GM19455 (cell line): Measurements from ENCODE around the gene SMOC2.

ENCODE experiments used
- ATAC-seq: cut with Tn5 transposase; IDR thresholded peaks from one replicate; pipeline ENCODE4 v1.9.1; 2021; ENCODE audit not compliant: unreplicated experiment

The SMOC2 gene

GRCh38 chr6:168415098-168415992 lies 25.6 kb upstream of the SMOC2 start:
- no peak for ATAC-seq

GRCh38 chr6:168415993-168416530 lies 24.9 kb upstream of the SMOC2 start:
- ATAC-seq = no peak

GRCh38 chr6:168416531-168416930 lies 24.5 kb upstream of the SMOC2 start:
- no peak for ATAC-seq

GRCh38 chr6:168417191-168417590 lies 23.8 kb upstream of the SMOC2 start:
- no peak for ATAC-seq

GRCh38 chr6:168417679-168418557 lies 23.1 kb upstream of the SMOC2 start:
- no peak for ATAC-seq

GRCh38 chr6:168418711-168419121 lies 22.3 kb upstream of the SMOC2 start:
- no peak for ATAC-seq

- ATAC-seq = no peak
These were observed 21.4 kb upstream of the SMOC2 start for GRCh38 chr6:168419569-168419968.

- ATAC-seq = no peak
These were observed 20.9 kb upstream of the SMOC2 start for GRCh38 chr6:168420084-168420483.

GRCh38 chr6:168420706-168421105 lies 20.3 kb upstream of the SMOC2 start:
- ATAC-seq = no peak

GRCh38 chr6:168427184-168427583 lies 13.8 kb upstream of the SMOC2 start:
- no peak for ATAC-seq

- no peak for ATAC-seq
These were observed 12.7 kb upstream of the SMOC2 start for GRCh38 chr6:168428052-168428826.

- ATAC-seq = no peak
These were observed 12.1 kb upstream of the SMOC2 start for GRCh38 chr6:168428863-168429262.

- ATAC-seq = no peak
These were observed 8.8 kb upstream of the SMOC2 start for GRCh38 chr6:168432196-168432595.

GRCh38 chr6:168433898-168434297 lies 7.1 kb upstream of the SMOC2 start:
- ATAC-seq = no peak

GRCh38 chr6:168434505-168434904 lies 6.5 kb upstream of the SMOC2 start:
- ATAC-seq = no peak

- no peak for ATAC-seq
These were observed 3.2 kb upstream of the SMOC2 start for GRCh38 chr6:168437751-168438150.

GRCh38 chr6:168438783-168439520 lies 2.0 kb upstream of the SMOC2 start:
- ATAC-seq = no peak

- ATAC-seq = no peak
These were observed 1.1 kb upstream of the SMOC2 start for GRCh38 chr6:168439794-168440450.
